Astrocyte (in vitro differentiated cells and primary cell): ENCODE data around the gene ALX4. TPM values are rescaled to one million over a fixed set of nuclear protein-coding genes. Genes with fewer than 3 reads are reported as not detected.

ENCODE experiments used
- DNase-seq: peaks from one replicate; pipeline ENCODE4 v3.0.0-alpha.2; 2010; ENCODE audit warnings: low read depth
- FAIRE-seq: peaks from 2 replicates; lab custom pipeline; 2011; peaks lifted over from hg19 to GRCh38; lab: Jason Lieb, UNC
- H2AFZ ChIP-seq: 2 replicates; pipeline ENCODE4 v1.6.0; 2012; ENCODE audit warnings: low read depth, low read length, inconsistent platforms
- H3K27ac ChIP-seq: 2 replicates; pipeline ENCODE4 v1.5.1; 2011; ENCODE audit warnings: low read depth, low read length, inconsistent platforms
- H3K27me3 ChIP-seq: 2 replicates; pipeline ENCODE4 v1.6.0; 2011; ENCODE audit warnings: low read length, inconsistent platforms; ENCODE audit not compliant: insufficient read depth
- H3K36me3 ChIP-seq: 2 replicates; pipeline ENCODE4 v1.5.1; 2011; ENCODE audit warnings: low read length, inconsistent platforms; ENCODE audit not compliant: insufficient read depth
- H3K4me1 ChIP-seq: 2 replicates; pipeline ENCODE4 v1.5.1; 2011; ENCODE audit warnings: low read length, inconsistent platforms; ENCODE audit not compliant: insufficient read depth
- H3K4me2 ChIP-seq: 2 replicates; pipeline ENCODE4 v1.6.0; 2012; ENCODE audit warnings: low read length, inconsistent platforms
- H3K4me3 ChIP-seq: 2 replicates; pipeline ENCODE4 v1.5.1; 2011; ENCODE audit warnings: low read depth, mild to moderate bottlenecking, low read length, inconsistent platforms; ENCODE audit not compliant: insufficient read depth
- H3K79me2 ChIP-seq: 2 replicates; pipeline ENCODE4 v1.6.0; 2012; ENCODE audit warnings: mild to moderate bottlenecking, low read length, inconsistent platforms; ENCODE audit not compliant: insufficient read depth
- H3K9ac ChIP-seq: 2 replicates; pipeline ENCODE4 v1.6.0; 2012; ENCODE audit warnings: mild to moderate bottlenecking, low read length, inconsistent platforms
- H3K9me3 ChIP-seq: 2 replicates; pipeline ENCODE4 v1.5.1; 2012; ENCODE audit warnings: low read depth, mild to moderate bottlenecking, low read length, inconsistent platforms; ENCODE audit not compliant: insufficient read depth
- H4K20me1 ChIP-seq: 2 replicates; pipeline ENCODE4 v1.6.0; 2012; ENCODE audit warnings: low read length, inconsistent platforms; ENCODE audit not compliant: insufficient read depth
- H3K27ac Mint-ChIP-seq: one replicate; pipeline ENCODE4 v1.8.0; 2021; ENCODE audit warnings: mild to moderate bottlenecking, mixed read lengths; ENCODE audit not compliant: unreplicated experiment
- H3K27me3 Mint-ChIP-seq: one replicate; pipeline ENCODE4 v1.8.0; 2021; ENCODE audit warnings: low read depth, mixed read lengths; ENCODE audit not compliant: unreplicated experiment
- H3K36me3 Mint-ChIP-seq: one replicate; pipeline ENCODE4 v1.8.0; 2021; ENCODE audit warnings: low read depth, mixed read lengths; ENCODE audit not compliant: unreplicated experiment
- H3K4me1 Mint-ChIP-seq: one replicate; pipeline ENCODE4 v1.8.0; 2021; ENCODE audit warnings: low read depth, mixed read lengths; ENCODE audit not compliant: unreplicated experiment
- H3K4me3 Mint-ChIP-seq: one replicate; pipeline ENCODE4 v1.8.0; 2021; ENCODE audit warnings: mild to moderate bottlenecking, moderate library complexity, mixed read lengths; ENCODE audit not compliant: unreplicated experiment
- H3K9me3 Mint-ChIP-seq: one replicate; pipeline ENCODE4 v1.8.0; 2021; ENCODE audit warnings: mild to moderate bottlenecking, mixed read lengths; ENCODE audit not compliant: unreplicated experiment
- EZH2 ChIP-seq: IDR thresholded peaks from 2 replicates; pipeline ENCODE4 v1.6.1; 2012; ENCODE audit warnings: mild to moderate bottlenecking, low read length, inconsistent platforms; ENCODE audit not compliant: insufficient read depth
- total RNA-seq: library from RNA; stranded (reverse); gene quantifications from 2 replicates; pipeline ENCODE4 v1.2.1, GENCODE V29; 2021
- TF ChIP-seq, protein P1 (sequence below): IDR thresholded peaks from 2 replicates; pipeline ENCODE4 v1.5.1; 2011; ENCODE audit warnings: low read depth, mild to moderate bottlenecking, inconsistent platforms, low read length, moderate library complexity; ENCODE audit not compliant: insufficient read depth

Gene ALX4
- total RNA-seq, 1 donor from 2014 or later, result not detected

DNA sequence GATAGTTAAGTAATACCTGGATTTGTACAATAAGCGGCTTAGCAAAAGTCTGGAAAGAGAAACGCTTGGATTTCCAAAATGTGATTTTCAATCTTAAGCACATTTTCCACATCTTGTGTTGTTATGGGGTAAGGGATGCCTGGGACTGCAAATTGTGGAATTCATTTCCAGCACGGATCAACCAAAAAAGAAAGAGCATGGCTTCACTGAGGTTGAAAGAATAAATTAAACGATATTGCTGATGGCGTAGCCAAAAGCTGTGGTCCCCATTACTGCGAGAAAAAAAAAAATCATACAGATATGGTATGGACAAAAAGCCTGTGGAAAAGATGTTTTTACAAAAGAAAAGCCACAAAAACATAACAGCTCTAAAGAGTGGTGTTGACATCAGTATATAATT, 26.0 kb upstream of the ALX4 start:
- DNase-seq (no peak), FAIRE-seq (no peak)
- Histone ChIP-seq H3K36me3 (no peaks in the 10 kb centered on the region), H3K4me3 (no peak overlapping the region), H3K4me1 (no peaks in the 10 kb centered on the region), H3K27ac (no peak overlapping the region), H2AFZ (no peak overlapping the region), H3K9me3 (no peaks in the 10 kb centered on the region), H3K27me3 (peaks cover 76% of the 10 kb centered on the region), H3K4me2 (no peak overlapping the region), H3K9ac (no peak overlapping the region), H4K20me1 (no peaks in the 10 kb centered on the region), H3K79me2 (no peaks in the 10 kb centered on the region)
- H3K4me1 Mint-ChIP-seq, result no peaks in the 10 kb centered on the region
- H3K36me3 Mint-ChIP-seq, result no peaks in the 10 kb centered on the region
- H3K4me3 Mint-ChIP-seq, result no peak overlapping the region
- TF ChIP-seq, protein P1, sequence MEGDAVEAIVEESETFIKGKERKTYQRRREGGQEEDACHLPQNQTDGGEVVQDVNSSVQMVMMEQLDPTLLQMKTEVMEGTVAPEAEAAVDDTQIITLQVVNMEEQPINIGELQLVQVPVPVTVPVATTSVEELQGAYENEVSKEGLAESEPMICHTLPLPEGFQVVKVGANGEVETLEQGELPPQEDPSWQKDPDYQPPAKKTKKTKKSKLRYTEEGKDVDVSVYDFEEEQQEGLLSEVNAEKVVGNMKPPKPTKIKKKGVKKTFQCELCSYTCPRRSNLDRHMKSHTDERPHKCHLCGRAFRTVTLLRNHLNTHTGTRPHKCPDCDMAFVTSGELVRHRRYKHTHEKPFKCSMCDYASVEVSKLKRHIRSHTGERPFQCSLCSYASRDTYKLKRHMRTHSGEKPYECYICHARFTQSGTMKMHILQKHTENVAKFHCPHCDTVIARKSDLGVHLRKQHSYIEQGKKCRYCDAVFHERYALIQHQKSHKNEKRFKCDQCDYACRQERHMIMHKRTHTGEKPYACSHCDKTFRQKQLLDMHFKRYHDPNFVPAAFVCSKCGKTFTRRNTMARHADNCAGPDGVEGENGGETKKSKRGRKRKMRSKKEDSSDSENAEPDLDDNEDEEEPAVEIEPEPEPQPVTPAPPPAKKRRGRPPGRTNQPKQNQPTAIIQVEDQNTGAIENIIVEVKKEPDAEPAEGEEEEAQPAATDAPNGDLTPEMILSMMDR, result no peak
- TF ChIP-seq EZH2, result no peak
- no peak overlapping the region for H3K27ac Mint-ChIP-seq
- peaks cover 77% of the 10 kb centered on the region for H3K27me3 Mint-ChIP-seq
- no peaks in the 10 kb centered on the region for H3K9me3 Mint-ChIP-seq

DNA sequence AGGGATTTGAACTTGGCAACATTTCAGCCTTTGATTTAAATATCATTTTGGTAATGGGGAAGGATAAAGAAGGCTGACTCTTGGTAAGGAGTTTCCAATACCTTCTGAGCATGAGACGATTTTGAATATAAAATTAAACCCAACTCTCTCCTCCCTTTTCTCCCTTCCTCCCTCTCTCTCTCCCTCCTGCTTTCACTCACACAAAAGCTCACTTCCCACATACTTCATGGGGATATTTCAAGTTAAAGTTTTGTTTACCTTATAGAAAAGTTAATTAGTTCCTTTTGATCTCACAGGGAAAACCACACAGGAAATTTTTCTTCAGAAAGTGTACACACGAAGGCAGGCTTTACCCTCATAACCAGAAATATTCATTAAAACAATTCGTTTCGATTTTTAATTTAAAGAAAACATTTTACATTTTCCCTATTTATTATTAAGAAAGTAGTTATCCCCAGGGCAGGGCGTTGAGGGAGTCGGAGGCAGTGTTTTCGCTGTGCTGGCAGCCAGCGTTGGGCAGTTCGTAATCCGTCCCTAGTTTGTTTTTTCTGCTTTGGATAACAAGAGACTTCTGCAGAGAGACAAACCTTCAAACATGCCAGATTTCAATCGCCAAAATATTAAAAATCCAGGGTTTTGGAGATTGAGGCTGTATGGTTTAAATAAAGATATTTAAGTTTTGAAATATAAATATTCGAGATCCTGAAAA, 25.3 kb upstream of the ALX4 start:
- no peaks in the 10 kb centered on the region for H3K36me3 Mint-ChIP-seq
- H3K79me2 ChIP-seq, result no peaks in the 10 kb centered on the region

More for the DNA sequence above, 25.3 kb upstream of the ALX4 start:
- Histone ChIP-seq H3K9me3 (no peaks in the 10 kb centered on the region), H2AFZ (no peak overlapping the region), H3K4me3 (no peak overlapping the region), H4K20me1 (no peaks in the 10 kb centered on the region), H3K9ac (no peak overlapping the region), H3K27ac (no peak overlapping the region), H3K27me3 (peaks cover 78% of the 10 kb centered on the region), H3K4me1 (no peaks in the 10 kb centered on the region), H3K36me3 (no peaks in the 10 kb centered on the region), H3K4me2 (no peak overlapping the region)
- FAIRE-seq (no peak), DNase-seq (no peak)
- H3K4me1 Mint-ChIP-seq, result no peaks in the 10 kb centered on the region
- TF ChIP-seq EZH2, result no peak
- TF ChIP-seq, protein P1, result no peak
- H3K27ac Mint-ChIP-seq, result no peak overlapping the region
- H3K27me3 Mint-ChIP-seq, result peaks cover 81% of the 10 kb centered on the region
- H3K9me3 Mint-ChIP-seq, result no peaks in the 10 kb centered on the region
- H3K4me3 Mint-ChIP-seq, result no peak overlapping the region
